ENCODE results near the gene CPA5.

CPA5 gene

DNA sequence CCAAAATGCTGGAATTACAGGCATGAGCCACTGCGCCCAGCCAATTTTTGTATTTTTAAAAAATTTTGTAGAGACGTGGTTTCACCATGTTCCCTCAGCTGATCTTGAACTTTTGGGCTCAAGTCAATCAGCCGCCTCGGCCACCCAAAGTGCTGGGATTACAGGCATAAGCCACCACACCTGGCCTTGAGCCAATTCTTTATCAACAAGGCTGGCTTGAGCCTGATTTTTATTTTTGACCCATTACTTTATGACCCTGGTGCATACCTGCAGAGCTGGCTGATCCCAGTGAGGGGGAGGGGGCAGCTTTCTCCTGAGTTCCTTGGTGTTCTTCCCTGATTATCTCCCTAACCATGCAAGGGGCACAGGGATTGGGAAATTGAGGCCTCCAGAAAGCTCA is 19.8 kb downstream of the CPA5 start:
- no peak overlapping the region for H3K4me3 Mint-ChIP-seq
- TF ChIP-seq CTCF (IDR thresholded peaks at IDR 0.05), result no peak
- H3K4me1 Mint-ChIP-seq, result peaks cover 62% of the 10 kb centered on the region
- no peak for DNase-seq
- peaks cover 20% of the 10 kb centered on the region for H3K9me3 Mint-ChIP-seq
- peaks cover 14% of the 10 kb centered on the region for H3K36me3 Mint-ChIP-seq (ENCODE audit: low read depth)
- H3K27me3 Mint-ChIP-seq (ENCODE audit: low read depth, poor library complexity), result no peaks in the 10 kb centered on the region
- no peak overlapping the region for H3K27ac Mint-ChIP-seq

GRCh38 chr7:130365088-130365487 is 20.5 kb downstream of the CPA5 start:
- Mint-ChIP-seq H3K27me3 (ENCODE audit: low read depth, poor library complexity) (no peaks in the 10 kb centered on the region), H3K4me3 (peak overlapping the region; percentile 33), H3K36me3 (ENCODE audit: low read depth) (peaks cover 8% of the 10 kb centered on the region), H3K9me3 (peaks cover 14% of the 10 kb centered on the region), H3K27ac (peak overlapping the region; percentile 37), H3K4me1 (peaks cover 68% of the 10 kb centered on the region)
- DNase-seq, result no peak
- TF ChIP-seq CTCF (IDR thresholded peaks at IDR 0.05), result no peak

DNA sequence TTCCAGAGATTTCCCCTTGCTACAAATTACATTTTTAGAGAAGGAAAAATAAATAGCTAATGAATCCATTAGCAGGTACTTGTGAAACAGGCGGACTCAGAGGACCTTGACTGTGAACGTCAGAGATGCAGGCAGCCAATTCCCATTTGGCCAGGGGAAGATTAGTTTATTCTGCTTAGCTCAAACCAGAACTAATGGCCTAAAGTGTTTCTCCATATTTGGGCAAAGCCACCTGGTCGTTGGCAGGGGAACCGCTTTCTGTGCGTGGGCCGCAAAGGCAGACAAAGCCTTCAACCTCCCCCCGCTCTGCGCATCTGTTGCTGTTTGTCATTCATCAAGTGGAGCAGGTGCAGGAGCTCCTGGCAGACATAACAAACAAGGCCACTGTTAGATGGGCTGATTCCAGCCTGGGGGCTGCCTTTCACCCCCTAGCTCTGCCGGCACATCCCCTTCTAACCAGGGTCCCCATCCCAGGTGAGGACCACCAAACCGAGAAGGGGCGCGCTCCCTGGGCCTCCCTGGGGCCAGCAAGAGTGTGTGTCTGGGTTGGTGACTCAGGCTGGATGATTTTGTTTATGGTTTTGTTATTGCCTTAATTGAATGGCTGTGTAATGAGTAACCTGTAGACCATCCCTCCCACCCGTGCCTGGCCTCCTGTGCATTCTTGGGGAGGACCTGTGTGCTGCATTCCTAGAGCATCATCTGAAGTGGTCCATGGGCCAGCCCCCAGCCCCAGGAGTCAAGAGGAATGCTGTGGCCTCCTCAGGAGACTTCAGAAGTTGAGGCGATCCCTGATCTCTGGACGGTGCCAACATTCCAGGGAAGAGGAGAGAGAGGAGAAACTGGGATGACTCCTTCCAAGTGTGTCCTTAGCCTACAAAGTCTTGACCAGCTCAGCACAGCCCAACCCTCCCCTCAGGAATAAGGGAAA is 21.2 kb downstream of the CPA5 start:
- H3K9me3 Mint-ChIP-seq, result peaks cover 7% of the 10 kb centered on the region
- peak; percentile 45 for DNase-seq
- H3K27me3 Mint-ChIP-seq (ENCODE audit: low read depth, poor library complexity), result no peaks in the 10 kb centered on the region
- peak overlapping the region; percentile 84 for H3K27ac Mint-ChIP-seq
- H3K36me3 Mint-ChIP-seq (ENCODE audit: low read depth), result peaks cover under 1% of the 10 kb centered on the region
- TF ChIP-seq CTCF (IDR thresholded peaks at IDR 0.05), result no peak
- peaks cover 75% of the 10 kb centered on the region for H3K4me1 Mint-ChIP-seq
- peak overlapping the region; percentile 33 for H3K4me3 Mint-ChIP-seq

DNA sequence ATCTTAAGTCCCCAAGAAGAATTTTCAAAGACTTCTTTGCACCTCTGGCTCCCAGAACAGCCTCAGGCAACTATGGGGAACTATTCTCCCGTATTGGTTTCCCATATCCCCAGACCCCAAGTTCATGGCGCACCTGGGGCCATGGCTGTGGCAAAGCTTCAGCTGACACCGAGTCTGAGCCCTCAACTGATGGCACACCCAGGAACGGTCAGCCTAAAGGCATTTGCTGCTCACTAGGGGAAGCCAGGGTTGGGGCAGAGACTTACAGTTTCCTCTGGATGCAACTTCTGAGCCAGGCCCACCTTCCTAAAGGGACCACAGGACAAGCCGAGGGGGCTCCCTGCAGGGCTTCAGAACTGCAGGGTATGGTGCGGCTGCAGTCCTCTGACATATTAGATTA is 21.9 kb downstream of the CPA5 start:
- H3K4me1 Mint-ChIP-seq, result peaks cover 76% of the 10 kb centered on the region
- H3K36me3 Mint-ChIP-seq (ENCODE audit: low read depth), result no peaks in the 10 kb centered on the region
- TF ChIP-seq CTCF (IDR thresholded peaks at IDR 0.05), result no peak
- H3K9me3 Mint-ChIP-seq, result no peaks in the 10 kb centered on the region
- no peak for DNase-seq
- no peak overlapping the region for H3K27ac Mint-ChIP-seq
- H3K4me3 Mint-ChIP-seq, result no peak overlapping the region
- no peaks in the 10 kb centered on the region for H3K27me3 Mint-ChIP-seq (ENCODE audit: low read depth, poor library complexity)

- DNase-seq, result no peak
- peaks cover 6% of the 10 kb centered on the region for H3K9me3 Mint-ChIP-seq
- peaks cover 83% of the 10 kb centered on the region for H3K4me1 Mint-ChIP-seq
- no peak for TF ChIP-seq CTCF (IDR thresholded peaks at IDR 0.05)
- H3K27ac Mint-ChIP-seq, result peak overlapping the region; percentile 59
- H3K27me3 Mint-ChIP-seq (ENCODE audit: low read depth, poor library complexity), result no peaks in the 10 kb centered on the region
- H3K4me3 Mint-ChIP-seq, result no peak overlapping the region
- H3K36me3 Mint-ChIP-seq (ENCODE audit: low read depth), result peaks cover 5% of the 10 kb centered on the region
Observed at GRCh38 chr7:130367088-130367755, 22.6 kb downstream of the CPA5 start.

All from nephron progenitor cell (in vitro differentiated cells).